GM18505 (cell line): ENCODE data around the gene GRSF1.
"Not testable (repeated sequence)": the region's sequence is repeated elsewhere in the genome, so short reads cannot be mapped to it uniquely, and the experiment has no call there.

Experiments used
- ATAC-seq: cut with Tn5 transposase; IDR thresholded peaks from one replicate; pipeline ENCODE4 v1.9.1; 2021; ENCODE audit not compliant: unreplicated experiment
- POLR2A ChIP-seq: IDR thresholded peaks from 4 replicates; pipeline ENCODE4 v1.6.1; 2011; ENCODE audit warnings: borderline replicate concordance; ENCODE audit not compliant: insufficient read depth, insufficient read length; ENCODE audit errors: extremely low read depth

GRSF1 gene

DNA sequence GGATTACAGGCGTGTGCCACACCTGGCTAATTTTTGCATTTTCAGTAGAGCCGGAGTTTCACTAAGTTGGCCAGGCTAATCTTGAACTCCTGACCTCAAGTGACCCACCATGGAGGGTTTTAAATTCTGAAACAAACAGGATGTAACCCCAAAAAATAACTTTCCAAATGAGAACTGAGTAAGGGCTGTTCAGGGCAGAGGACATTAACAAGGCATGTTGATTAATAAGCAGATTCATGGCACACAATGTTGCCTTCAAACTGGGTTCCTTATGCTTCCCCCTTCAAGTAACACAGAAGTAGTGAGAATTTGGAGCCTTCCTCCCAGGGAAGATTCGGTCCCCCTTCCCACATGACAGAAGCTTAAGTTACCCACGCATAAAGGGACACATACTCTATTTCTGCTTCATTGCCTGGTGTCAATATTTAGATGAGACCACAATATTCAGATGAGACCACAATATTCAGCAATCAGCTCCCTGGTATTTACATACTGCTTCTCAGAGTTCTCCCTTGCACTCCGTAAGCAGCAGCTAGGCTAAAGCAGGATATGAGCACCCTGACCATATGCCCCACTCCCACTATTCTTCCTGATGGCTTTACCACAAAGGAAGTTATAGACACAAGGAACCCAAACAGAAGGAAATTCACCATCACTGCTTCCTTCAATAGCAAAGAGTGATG is 21.4 kb downstream of the GRSF1 start:
- ATAC-seq, result peak; percentile 48
- TF ChIP-seq POLR2A, result peak; percentile 14

GRCh38 chr4:70816894-70817293 is 22.8 kb downstream of the GRSF1 start:
- no peak for ATAC-seq
- no peak for TF ChIP-seq POLR2A

- ATAC-seq, result no peak
- TF ChIP-seq POLR2A, result no peak
These were observed 24.3 kb downstream of the GRSF1 start for GRCh38 chr4:70815370-70815769.

DNA sequence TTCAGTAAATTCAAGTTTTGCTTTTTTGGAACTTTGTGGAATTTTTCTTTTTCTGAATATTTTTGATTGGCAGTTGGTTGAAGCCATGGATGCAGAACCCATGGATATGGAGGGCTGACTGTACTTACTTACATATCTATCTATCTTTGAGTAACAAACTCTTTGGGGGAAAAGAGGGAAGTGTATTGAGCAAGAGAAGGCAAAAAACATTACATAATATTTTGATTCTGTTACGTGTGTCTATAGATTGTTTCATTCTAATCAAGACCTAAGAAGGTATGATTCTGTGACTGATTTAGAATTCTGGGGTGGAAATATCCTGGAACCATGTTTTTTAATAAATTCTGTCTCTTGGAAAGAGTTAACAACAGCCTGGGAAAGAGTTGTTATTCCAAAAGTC is 31.5 kb downstream of the GRSF1 start:
- no peak for TF ChIP-seq POLR2A
- no peak for ATAC-seq

DNA sequence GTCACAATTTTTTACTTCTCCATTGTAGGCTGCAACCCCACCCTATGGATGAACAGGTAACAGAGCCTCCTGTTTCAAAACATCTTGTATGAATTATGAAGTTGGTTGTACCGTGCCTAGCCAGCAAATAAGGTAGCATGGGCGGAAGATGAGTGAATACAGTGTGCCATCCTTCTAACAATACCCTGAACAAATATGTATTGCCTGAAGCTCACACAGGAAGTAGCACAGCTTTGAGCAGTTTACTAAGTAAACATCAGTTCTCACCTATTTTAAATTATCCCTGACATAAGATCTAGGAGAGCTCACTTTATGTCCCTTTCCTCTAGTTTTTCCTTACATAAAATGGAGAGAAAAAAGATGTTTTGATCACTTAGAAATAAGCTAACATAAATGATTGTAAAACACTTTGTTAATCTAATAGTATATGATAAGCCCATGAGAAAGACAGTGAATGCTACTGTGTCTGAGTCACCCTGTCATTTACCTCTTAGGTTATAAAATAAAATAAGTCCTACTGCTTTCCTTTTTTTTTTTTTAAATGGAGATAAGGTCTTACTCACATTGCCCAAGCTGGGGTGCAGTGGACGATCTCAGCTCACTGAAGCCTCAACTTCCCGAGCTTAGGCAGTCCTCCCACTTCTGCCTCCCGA is 36.6 kb downstream of the GRSF1 start:
- TF ChIP-seq POLR2A, result no peak
- no peak for ATAC-seq

DNA sequence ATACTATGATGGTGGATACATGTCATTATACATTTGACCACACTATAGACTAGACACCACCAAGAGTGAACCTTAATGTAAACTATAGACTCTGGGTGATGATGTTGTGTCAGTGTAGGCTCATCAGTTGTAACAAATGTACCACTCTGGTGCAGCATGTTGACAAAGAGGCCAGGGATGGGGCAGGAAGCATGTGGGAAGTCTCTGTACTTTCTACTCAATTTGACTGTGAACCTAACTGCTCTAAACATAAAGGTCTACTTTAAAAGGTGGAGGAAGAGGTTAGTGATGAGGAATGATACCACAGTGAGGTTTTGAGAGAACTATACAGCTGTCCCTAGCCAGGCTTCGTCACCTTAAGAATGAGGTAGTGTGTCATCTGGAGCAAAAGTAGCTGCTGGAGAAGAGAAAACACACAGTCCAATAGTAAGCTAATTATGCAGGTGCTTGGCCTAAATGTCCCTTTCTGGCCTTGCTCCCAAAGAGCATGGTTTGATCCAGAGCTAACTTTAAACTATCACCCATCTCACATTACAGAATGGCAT is 38.4 kb downstream of the GRSF1 start:
- no peak for TF ChIP-seq POLR2A
- ATAC-seq, result peak; percentile 65

DNA sequence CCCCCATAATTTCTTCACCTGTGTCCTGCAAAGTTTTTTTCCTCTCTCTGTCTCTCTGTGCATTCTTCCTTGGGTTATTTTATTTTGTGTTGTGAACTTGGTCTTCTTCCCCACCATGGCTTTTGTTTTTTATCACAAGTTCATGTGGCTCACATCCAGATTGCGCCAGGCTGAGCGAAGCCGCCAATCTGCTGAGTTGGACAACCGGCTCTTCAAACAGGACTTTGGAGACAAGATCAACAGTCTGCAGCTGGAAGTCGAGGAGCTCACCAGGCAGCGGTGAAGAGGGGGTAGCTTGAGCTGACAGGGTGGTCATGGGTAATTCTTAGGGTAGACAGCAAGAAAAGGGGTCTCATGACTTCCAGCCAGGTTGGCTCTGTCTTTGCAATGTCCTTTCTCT is 46.1 kb downstream of the GRSF1 start:
- ATAC-seq, result no peak
- no peak for TF ChIP-seq POLR2A

DNA sequence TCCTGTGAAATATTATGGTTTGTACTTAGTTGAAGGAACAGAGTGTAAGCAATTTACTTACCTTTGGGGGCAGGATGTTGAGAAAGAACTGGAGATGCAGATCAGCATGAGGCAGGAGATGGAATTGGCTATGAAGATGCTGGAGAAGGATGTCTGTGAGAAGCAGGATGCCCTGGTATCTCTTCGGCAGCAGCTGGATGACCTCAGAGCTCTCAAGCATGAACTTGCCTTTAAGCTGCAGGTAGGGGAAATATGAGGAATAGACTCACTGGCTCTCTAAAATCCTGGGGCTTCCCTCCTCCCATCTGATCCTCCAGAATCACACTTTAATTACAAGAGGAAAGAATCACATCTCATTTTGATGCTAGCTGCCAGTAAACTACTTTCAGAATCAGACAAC is 51.0 kb downstream of the GRSF1 start:
- no peak for TF ChIP-seq POLR2A
- ATAC-seq, result no peak

DNA sequence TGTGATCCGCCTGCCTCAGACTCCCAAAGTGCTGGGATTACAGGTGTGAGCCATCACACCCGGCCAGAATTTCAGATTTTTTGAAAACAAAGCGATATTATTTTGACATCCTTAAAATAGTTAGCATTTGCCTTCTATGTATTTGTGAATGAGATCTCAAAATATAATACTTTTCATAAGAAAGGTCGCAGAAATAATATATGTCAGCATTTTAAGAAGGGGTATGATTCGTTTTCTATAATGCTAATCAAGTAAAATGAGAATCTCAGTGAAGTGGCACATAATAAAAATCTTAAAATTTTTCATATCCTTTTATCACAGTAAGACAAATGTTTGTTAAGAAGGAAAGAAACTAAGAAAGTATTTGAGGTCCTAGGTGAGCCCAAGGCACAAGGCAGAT is 52.2 kb downstream of the GRSF1 start:
- no peak for ATAC-seq
- no peak for TF ChIP-seq POLR2A

DNA sequence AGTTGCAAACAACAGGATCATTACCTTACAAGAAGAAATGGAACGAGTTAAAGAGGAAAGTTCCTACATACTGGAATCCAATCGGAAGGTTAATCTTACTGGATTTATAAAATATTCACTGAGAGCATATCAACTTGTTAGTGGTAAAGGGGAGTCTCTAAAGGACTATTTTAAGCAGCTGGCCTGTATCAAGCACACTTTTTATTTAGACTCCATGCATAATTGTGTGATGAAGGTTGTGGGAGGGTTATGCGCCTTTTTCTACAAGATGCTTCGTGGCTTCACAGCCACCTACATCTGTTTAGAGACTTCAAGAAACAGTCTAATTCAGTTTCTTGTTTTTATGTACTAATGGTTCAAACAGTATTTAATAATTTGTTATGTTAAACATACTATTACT is 56.6 kb downstream of the GRSF1 start:
- ATAC-seq, result no peak
- no peak for TF ChIP-seq POLR2A

- no peak for TF ChIP-seq POLR2A
- ATAC-seq, result no peak
These were observed 60.7 kb downstream of the GRSF1 start for GRCh38 chr4:70778888-70779422.

DNA sequence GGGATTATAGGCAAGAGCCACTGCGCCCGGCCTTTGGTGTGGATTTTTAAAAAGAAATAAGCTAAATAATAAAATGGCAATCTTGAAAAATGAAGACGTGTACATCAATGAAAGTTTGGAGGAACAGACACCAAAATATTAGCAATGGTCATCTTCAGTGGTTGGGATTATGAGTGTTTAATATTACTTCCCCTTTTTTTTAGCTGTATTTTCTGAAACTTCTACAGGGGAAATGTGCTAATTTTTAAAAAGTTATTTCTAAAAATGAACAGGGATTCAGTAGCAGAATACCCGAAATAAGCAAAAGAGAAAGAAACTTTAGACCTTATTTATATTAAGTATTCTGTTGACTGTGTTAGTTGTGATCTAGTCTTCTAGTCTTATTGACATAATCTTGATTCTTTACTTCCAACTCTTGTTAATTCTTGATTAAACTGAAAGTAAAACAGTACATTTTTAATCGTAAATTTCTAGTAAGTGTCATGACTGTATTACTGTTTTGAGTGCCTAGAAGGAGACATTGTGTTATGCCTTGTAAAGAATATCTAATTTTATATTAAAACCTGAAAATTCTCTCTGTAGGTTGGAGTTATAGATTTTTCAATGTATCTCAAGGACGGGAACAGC is 66.6 kb downstream of the GRSF1 start:
- TF ChIP-seq POLR2A, result no peak

DNA sequence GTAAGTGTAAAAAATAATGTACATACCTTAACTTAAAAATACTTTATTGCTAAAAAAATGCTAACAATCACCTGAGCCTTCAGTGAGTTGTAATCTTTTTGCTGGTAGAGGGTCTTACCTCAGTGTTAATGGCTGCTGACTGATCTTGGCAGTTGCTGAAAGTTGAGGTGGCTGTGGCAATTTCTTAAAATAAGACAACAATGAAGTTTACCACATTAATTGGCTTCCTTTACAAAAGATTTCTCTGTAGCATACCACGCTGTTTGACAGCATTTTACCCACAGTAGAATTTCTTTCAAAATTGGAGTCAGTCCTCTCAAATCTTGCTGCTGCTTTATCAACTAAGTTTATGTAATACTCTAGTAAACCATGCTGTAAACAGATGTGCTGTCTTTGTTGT is 70.3 kb downstream of the GRSF1 start:
- ATAC-seq, result not testable (repeated sequence)

More for the DNA sequence above, 66.6 kb downstream of the GRSF1 start:
- peak; percentile 66 for ATAC-seq

DNA sequence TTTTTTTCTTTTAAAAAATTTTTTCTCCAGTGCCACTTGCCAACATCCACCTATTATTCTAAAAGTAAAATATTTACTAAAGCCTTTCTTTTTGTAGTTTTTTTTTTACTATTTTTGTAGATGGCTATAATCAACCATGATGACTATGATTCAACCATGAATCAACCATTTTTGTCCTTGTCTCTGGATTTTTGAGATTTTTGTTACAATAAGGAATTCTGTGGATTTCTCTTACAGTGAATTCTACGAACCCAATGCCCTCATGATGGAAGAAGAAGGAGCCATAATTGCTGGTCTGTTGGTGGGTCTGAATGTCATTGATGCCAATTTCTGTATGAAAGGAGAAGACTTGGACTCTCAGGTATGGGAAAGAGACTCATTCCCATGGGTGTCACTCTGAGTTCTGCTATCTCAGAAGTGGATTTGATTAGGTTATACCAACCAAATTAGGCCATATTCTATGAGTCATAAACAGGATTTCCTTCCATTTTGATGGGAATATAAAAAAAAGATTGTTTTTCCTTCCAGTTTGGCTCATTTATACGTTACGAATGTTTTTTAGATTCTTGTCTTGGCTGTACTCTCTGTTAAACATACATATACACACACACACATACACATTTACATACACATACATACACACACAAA is 71.3 kb downstream of the GRSF1 start:
- TF ChIP-seq POLR2A, result no peak
- ATAC-seq, result no peak
